ENCODE data around the gene ANP32E.
"Not testable (repeated sequence)": the region's sequence is repeated elsewhere in the genome, so short reads cannot be mapped to it uniquely, and the experiment has no call there.

ANP32E gene

GRCh38 chr1:150256554-150257341 lies 20.8 kb upstream of the ANP32E start:
- no peak for DNase-seq

DNA sequence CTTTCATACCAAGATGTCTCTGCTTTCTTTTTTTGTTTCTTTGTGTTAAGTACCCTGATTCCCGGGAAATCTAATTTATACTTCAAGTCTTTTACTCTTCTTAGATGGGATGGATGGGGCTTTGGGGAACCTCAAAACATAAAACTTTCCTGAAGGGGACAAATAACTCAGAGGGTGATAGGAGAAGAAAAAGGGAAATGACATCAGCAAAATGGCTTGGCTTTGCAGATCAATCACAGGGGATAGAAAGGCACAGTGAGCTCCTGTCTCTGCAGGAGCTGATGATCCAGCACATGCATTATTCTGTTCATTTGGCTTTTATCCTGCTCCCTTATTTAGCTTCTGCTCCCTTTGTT lies 20.3 kb upstream of the ANP32E start:
- no peak for DNase-seq

DNA sequence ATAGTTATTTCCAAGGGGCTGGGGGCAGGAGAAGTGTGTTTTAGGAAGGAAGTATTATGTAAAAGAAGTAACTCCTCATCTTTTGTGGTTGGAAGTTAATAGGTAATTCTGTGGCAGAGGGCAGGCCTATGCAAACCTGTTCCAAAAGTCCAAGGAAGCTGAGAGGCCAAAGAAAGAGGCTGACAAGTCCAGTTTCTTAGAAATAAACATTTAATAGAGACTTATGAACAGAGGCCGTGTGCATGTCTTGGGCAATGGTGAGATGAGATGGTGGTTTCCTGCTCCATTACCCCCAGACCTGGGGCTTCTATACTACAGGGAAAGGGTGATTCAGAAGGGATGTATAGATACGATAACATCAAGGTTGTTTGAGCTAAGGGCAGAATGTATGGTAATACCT lies 14.0 kb upstream of the ANP32E start:
- DNase-seq: no peak

DNA sequence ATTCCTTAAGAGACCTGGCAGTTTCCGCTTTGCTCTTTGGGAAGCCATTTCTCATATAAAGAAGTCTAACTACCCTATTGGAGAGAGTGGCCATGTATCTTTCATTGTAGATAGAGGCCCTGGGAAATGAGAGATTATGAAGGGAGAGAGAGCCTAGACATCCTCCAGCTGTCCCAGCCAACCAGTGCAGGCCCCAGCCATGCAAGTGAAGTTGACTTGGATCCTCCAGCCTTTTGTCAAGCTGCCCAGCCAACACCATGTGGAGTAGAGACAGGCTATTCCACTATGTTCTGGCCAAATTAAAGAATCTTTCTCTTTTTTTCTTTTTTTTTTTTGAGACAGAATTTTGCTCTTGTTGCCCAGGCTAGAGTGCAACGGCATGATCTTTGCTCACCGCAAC lies 7.1 kb upstream of the ANP32E start:
- no peak for DNase-seq

GRCh38 chr1:150237746-150238145 lies 1.8 kb upstream of the ANP32E start:
- no peak for DNase-seq

- not testable (repeated sequence) for DNase-seq
Observed at GRCh38 chr1:150237176-150237575, 1.3 kb upstream of the ANP32E start.

GRCh38 chr1:150236614-150237100 lies 745 bp upstream of the ANP32E start:
- DNase-seq: no peak

DNA sequence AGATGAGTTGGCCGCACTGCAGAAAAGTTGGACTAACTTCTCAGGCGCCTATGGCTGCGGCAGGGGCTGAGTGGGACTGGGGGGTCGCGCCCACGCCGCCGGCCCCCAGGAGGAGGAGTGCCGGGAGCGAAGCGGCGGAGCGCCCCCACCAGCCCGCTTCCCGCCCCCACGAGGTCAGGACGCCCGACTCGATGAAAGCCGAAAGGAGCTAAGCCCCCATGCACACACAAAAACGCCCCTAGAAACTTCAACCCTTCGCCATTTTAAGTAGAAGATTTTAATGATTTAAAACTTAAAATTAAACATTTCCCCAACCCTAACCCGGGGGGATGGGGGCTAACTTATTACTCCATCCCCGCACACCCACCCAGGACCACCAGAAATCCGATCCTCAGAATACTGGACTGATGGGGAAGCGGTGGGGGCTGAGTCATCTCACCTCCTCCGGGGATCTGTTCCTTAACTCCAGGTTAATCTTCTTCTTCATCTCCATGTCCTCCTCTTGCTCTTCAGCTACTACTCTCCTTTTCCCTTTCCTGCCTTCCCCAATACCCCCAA lies 539 bp downstream of the ANP32E start:
- DNase-seq: no peak

DNA sequence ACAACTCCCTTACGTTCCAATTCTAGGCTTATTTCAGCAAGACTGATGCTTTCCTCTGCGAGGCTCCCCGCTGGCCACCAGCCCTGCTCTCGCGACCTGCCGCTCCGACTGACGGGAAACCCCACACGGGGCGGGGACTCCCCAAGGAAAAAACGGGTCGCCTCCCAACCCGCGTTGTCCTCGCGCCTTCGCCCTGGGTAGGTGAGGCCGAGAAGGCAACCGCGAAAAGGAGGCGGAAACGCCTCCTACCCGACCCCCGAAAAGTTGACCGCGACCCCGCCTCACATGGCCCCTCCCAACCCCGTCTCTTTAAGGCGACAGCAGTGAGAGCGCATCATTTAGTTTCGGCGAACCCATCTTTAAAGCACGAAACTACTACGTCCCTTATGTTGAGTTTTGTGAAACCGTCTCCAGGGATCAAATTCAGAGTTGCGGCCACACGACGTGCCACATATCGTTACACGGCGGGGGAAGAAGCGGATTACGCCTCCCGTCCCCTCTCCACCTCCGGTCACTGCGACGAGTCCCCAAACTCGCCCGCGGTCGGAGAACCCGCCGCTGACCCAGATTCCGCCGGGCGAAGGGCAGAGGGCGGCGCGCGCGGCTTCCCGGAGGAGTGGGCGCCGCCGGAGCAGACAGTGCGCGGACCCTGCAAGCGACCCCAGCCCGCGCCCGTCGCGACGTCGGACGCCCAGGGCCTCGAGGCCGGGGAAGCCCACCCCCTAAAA lies 1.2 kb downstream of the ANP32E start:
- peak; percentile 63 for DNase-seq

- DNase-seq: no peak
Observed at GRCh38 chr1:150234309-150234565, 1.7 kb downstream of the ANP32E start.

DNA sequence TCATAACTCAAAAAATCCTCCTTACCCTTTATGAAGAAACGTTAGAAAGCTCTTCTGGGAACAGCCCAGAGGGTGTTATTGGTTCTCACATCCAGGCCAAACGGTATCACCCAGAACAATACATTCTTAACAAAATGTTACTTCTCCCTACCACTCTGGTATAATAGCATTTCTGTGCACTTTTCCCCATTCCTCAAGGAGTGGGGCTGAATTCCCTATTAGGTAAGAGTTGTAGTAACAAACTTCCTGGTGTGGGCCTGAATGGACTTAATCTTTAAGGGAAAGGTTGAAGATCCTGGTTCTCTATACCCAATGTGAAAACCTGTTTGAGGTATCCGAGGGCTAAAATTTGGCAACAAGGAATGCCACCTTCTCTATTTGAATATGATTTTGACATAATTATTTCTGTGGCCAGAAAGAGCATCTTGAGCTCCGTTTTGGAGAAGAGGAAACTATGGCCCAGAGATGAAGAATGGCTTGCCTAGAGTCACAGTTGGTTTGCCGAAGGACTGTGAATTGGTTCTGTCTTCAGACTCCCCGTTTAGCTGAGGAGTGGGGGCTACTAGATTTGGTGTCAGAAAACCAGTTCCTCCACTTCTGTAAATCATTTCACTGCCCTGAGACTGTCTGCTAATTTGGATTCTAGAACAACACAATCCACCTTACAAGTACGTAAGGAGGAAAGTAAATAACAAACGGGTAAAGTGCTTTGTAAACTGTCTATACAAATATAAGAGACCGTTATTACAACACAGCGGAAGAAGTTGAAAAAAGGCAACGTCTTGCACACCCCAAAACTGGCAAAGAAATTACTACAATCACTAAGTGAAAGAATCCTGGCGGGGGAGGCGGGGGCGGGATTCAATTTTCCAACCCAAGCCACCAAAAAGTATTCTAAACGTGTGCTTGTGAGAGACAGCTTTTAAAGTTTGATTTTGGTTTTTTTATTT lies 2.3 kb downstream of the ANP32E start:
- no peak for DNase-seq

DNA sequence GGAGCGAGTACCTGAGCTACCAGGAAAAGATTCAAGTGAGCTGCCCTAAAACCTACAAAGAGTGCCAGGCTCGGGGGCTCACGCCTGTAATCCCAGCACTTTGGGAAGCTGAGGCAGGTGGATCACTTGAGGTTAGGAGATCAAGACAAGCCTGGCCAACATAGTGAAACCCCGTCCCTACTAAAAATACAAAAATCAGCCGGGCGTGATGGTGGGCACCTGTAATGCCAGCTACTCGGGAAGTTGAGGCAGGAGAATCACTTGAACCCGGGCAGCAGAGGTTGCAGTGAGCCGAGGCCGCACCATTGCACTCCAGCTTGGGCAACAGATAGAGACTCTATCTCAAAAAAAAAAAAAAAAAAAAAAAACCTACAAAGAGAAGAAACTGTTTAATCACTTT lies 3.0 kb downstream of the ANP32E start:
- not testable (repeated sequence) for DNase-seq

DNA sequence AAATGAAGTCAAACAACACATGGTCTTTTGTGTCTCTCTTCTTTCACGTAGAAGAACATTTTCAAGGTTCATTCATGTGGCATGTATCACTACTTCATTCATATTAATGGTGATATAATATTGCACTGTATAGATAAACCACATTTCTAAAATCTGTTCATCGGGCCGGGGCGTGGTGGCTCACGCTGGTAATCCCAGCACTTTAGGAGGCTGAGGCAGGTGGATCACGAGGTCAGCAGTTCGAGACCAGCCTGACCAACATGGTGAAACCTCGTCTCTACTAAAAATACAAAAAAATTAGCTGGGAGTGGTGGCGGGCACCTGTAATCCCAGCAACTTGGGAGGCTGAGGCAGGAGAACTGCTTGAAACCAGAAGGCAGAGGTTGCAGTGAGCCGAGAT lies 7.7 kb downstream of the ANP32E start:
- not testable (repeated sequence) for DNase-seq

DNA sequence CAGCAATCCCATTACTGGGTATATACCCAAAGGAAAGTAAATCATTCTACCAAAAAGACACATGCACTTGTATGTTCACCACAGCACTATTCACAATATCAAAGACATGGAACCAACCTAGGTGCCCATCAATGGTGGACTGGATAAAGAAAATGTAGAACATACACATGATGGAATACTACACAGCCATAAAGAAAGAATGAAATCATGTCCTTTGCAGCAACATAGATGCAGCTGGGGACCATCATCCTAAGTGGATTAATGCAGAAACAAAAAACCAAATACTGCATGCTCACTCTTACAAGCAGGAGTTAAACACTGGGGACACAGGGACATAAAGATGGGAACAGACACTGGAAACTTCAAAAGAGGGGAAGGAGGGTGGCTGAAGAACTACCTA lies 8.7 kb downstream of the ANP32E start:
- DNase-seq: no peak

GRCh38 chr1:150226486-150226885 lies 9.4 kb downstream of the ANP32E start:
- no peak for DNase-seq

- DNase-seq: no peak
Observed at GRCh38 chr1:150225546-150225945, 10.4 kb downstream of the ANP32E start.

GRCh38 chr1:150224983-150225382 lies 10.9 kb downstream of the ANP32E start:
- DNase-seq: no peak

DNA sequence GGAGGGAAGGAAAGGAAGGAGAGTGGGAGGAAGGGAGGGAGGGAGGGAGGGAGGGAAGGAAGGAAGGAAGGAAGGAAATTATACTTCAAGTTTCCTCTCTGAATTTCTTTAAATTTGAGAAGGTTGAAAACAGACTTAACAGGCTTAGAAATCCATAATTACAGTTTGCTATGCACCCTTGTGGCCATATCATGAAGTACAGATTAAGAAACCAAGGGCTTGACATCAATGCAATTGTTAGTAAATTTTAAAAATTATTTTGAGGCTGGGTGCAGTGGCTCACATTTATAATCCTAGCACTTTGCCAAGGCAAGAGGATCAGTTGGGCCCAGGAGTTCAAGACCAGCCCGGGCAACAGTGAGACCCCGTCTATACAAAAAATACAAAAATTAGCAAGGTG lies 14.4 kb downstream of the ANP32E start:
- peak; percentile 39 for DNase-seq

DNA sequence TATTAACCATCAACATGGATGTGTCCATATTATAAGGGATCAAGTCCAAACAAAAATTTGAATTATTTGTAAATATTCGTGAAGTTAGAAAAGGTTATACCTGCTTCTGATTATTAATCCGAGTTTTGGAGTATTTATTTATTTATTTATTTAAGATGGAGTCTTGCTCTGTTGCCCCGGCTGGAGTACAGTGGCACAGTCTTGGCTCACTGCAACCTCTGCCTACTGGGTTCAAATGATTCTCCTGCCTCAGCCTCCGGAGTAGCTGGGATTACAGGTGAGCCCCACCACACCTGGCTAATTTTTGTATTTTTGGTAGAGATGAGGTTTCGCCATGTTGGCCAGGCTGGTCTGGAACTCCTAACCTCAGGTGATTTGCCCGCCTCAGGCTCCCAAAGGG lies 20.1 kb downstream of the ANP32E start:
- not testable (repeated sequence) for DNase-seq

GRCh38 chr1:150214099-150214756 lies 21.7 kb downstream of the ANP32E start:
- DNase-seq: not testable (repeated sequence)

- no peak for DNase-seq
Observed at GRCh38 chr1:150213170-150214098, 22.5 kb downstream of the ANP32E start.

Measured in NCI-H1694 (cell line).